Inferior parietal cortex (tissue), 1 donor: Measurements from ENCODE around the gene ARHGAP40.

Source experiments
- DNase-seq: peaks from one replicate; pipeline ENCODE4 v3.0.0-alpha.2; 2016; ENCODE audit errors: extremely low spot score

ARHGAP40 gene

GRCh38 chr20:38601216-38602184 is at the start of gene ARHGAP40:
ARHGAP40 (plus strand) TSS chr20:38601809.
- DNase-seq: no peak

- DNase-seq: no peak
Observed at GRCh38 chr20:38554986-38555385, 46.6 kb upstream of the ARHGAP40 start.

GRCh38 chr20:38555395-38555794 is 46.2 kb upstream of the ARHGAP40 start:
- no peak for DNase-seq

- no peak for DNase-seq
Observed at GRCh38 chr20:38557174-38557573, 44.4 kb upstream of the ARHGAP40 start.

GRCh38 chr20:38558596-38559360 is 42.8 kb upstream of the ARHGAP40 start:
- DNase-seq: no peak

GRCh38 chr20:38559764-38560163 is 41.8 kb upstream of the ARHGAP40 start:
- no peak for DNase-seq

GRCh38 chr20:38563802-38564431 is 37.7 kb upstream of the ARHGAP40 start:
- DNase-seq: no peak

- no peak for DNase-seq
Observed at GRCh38 chr20:38564680-38565079, 36.9 kb upstream of the ARHGAP40 start.

GRCh38 chr20:38566036-38566598 is 35.5 kb upstream of the ARHGAP40 start:
- DNase-seq: no peak

GRCh38 chr20:38569747-38570525 is 31.7 kb upstream of the ARHGAP40 start:
- no peak for DNase-seq

GRCh38 chr20:38573413-38573812 is 28.2 kb upstream of the ARHGAP40 start:
- DNase-seq: no peak

- no peak for DNase-seq
Observed at GRCh38 chr20:38579219-38579910, 22.2 kb upstream of the ARHGAP40 start.

- no peak for DNase-seq
Observed at GRCh38 chr20:38579921-38580320, 21.7 kb upstream of the ARHGAP40 start.

- peak; percentile 27 for DNase-seq
Observed at GRCh38 chr20:38581013-38581412, 20.6 kb upstream of the ARHGAP40 start, which contains the start of gene ADIG. ADIG (plus strand) TSS chr20:38581197; CDS start chr20:38581251, 54 bp downstream.

- no peak for DNase-seq
Observed at GRCh38 chr20:38581830-38582358, 19.7 kb upstream of the ARHGAP40 start.

- DNase-seq: no peak
Observed at GRCh38 chr20:38583306-38583705, 18.3 kb upstream of the ARHGAP40 start.

GRCh38 chr20:38584099-38584763 is 17.4 kb upstream of the ARHGAP40 start:
- no peak for DNase-seq

GRCh38 chr20:38585404-38586180 is 16.0 kb upstream of the ARHGAP40 start:
- no peak for DNase-seq

- no peak for DNase-seq
Observed at GRCh38 chr20:38586181-38586525, 15.5 kb upstream of the ARHGAP40 start.
